Keratinocyte (primary cell): ENCODE data around the gene SAE1. TPM values are rescaled to one million over a fixed set of nuclear protein-coding genes. Genes with fewer than 3 reads are reported as not detected.

Experiments
- DNase-seq: peaks from one replicate; pipeline ENCODE4 v3.0.0-alpha.2; 2011; ENCODE audit warnings: low read depth, missing footprints, low spot score
- FAIRE-seq: peaks from 2 replicates; lab custom pipeline; 2011; peaks lifted over from hg19 to GRCh38; lab: Jason Lieb, UNC
- H2AFZ ChIP-seq: 2 replicates; pipeline ENCODE4 v1.6.0; 2012; ENCODE audit warnings: low read length, control low read depth, inconsistent platforms; ENCODE audit not compliant: control insufficient read depth
- H3K27ac ChIP-seq: 2 replicates; pipeline ENCODE4 v1.5.1; 2011; ENCODE audit warnings: low read length; ENCODE audit not compliant: control insufficient read depth, insufficient read depth
- H3K27me3 ChIP-seq: 3 replicates; pipeline ENCODE4 v1.6.0; 2011; ENCODE audit warnings: low read length; ENCODE audit not compliant: control insufficient read depth, insufficient read depth; ENCODE audit errors: extremely low read depth
- H3K36me3 ChIP-seq, 2 experiments: 2 replicates in 1 of 2; 3 replicates in 1 of 2; pipeline ENCODE4 v1.5.1; 2011; ENCODE audit warnings: low read length in 2 of 2, mild to moderate bottlenecking in 1 of 2; ENCODE audit not compliant: control insufficient read depth in 2 of 2, insufficient read depth in 2 of 2; ENCODE audit errors: extremely low read depth in 1 of 2
- H3K4me1 ChIP-seq: 3 replicates; pipeline ENCODE4 v1.5.1; 2011; ENCODE audit warnings: low read length; ENCODE audit not compliant: control insufficient read depth, insufficient read depth; ENCODE audit errors: extremely low read depth
- H3K4me2 ChIP-seq: 3 replicates; pipeline ENCODE4 v1.6.0; 2011; ENCODE audit warnings: low read depth, low read length; ENCODE audit not compliant: control insufficient read depth, insufficient read depth; ENCODE audit errors: extremely low read depth
- H3K4me3 ChIP-seq, 3 experiments: fragments of 200-600 bp in 1 of 3; sonication (generic) in 1 of 3; 2 replicates in 2 of 3; 3 replicates in 1 of 3; pipeline ENCODE4 v1.5.1; 2011 to 2016; ENCODE audit warnings: low read length in 3 of 3, mild to moderate bottlenecking in 3 of 3, control low read depth in 2 of 3, inconsistent platforms in 1 of 3, low read depth in 1 of 3, mixed read lengths in 1 of 3, mixed run types in 1 of 3, moderate library complexity in 1 of 3; ENCODE audit not compliant: control insufficient read depth in 2 of 3, insufficient read depth in 2 of 3; ENCODE audit errors: extremely low read depth in 1 of 3
- H3K79me2 ChIP-seq: 2 replicates; pipeline ENCODE4 v1.6.0; 2012; ENCODE audit warnings: low read length; ENCODE audit not compliant: control insufficient read depth, insufficient read depth
- H3K9ac ChIP-seq: 3 replicates; pipeline ENCODE4 v1.6.0; 2011; ENCODE audit warnings: low read length; ENCODE audit not compliant: control insufficient read depth, insufficient read depth; ENCODE audit errors: extremely low read depth
- H3K9me1 ChIP-seq: 3 replicates; pipeline ENCODE4 v1.6.0; 2011; ENCODE audit warnings: low read length; ENCODE audit not compliant: control insufficient read depth, insufficient read depth; ENCODE audit errors: extremely low read depth
- H3K9me3 ChIP-seq: 2 replicates; pipeline ENCODE4 v1.5.1; 2012; ENCODE audit warnings: low read depth, low read length; ENCODE audit not compliant: control insufficient read depth
- H4K20me1 ChIP-seq: 3 replicates; pipeline ENCODE4 v1.6.0; 2011; ENCODE audit warnings: low read length; ENCODE audit not compliant: control insufficient read depth, insufficient read depth; ENCODE audit errors: extremely low read depth
- CTCF ChIP-seq, 3 experiments: IDR thresholded peaks in 1 of 3; conservative IDR thresholded peaks in 1 of 3; optimal IDR thresholded peaks in 1 of 3; 2 replicates in 2 of 3; 3 replicates in 1 of 3; pipeline versions ENCODE3 to v1.5.1; 2011; ENCODE audit warnings: low read length in 3 of 3, mild to moderate bottlenecking in 3 of 3, moderate library complexity in 2 of 3, control low read depth in 1 of 3, inconsistent platforms in 1 of 3; ENCODE audit not compliant: insufficient read depth in 2 of 3; ENCODE audit errors: extremely low read depth in 1 of 3
- EZH2 ChIP-seq: IDR thresholded peaks from one replicate; pipeline ENCODE4 v1.6.1; 2012; ENCODE audit warnings: inconsistent platforms, mild to moderate bottlenecking, low read length, moderate library complexity
- dilution Hi-C: fragments of 300-500 bp; cut with MboI; formaldehyde crosslinking; loops from one replicate; pipeline ENCODE4 v1.7.0; 2020; ENCODE audit warnings: low sequenced_read_pairs; ENCODE audit not compliant: extremely low pct_ligation_motif_present
- polyA plus RNA-seq, 5 experiments: library from polyadenylated mRNA; depleted of rRNA in 3 of 5; stranded (reverse) in 3 of 5; stranded (forward) in 1 of 5; unstranded in 1 of 5; fragments of >200 nt; gene quantifications; 1 replicate in 1 of 5; 2 replicates in 3 of 5; 3 replicates in 1 of 5; pipeline versions ENCODE4 v1.2.1 to v1.2.3, GENCODE V29; 2011 to 2012; ENCODE audit warnings: missing spikeins in 2 of 5, low read depth in 1 of 5, low replicate concordance in 1 of 5

Gene SAE1
- polyA plus RNA-seq, 1 donor (not counting 4 experiments of a cell fraction or from before 2014, with no cell fraction given), result 102 TPM

- H4K20me1 ChIP-seq, result no peaks in the 10 kb centered on the region
- no peaks in the 10 kb centered on the region for H3K9me1 ChIP-seq
- no peaks in the 10 kb centered on the region for H3K9me3 ChIP-seq
- no peak overlapping the region for H3K4me3 ChIP-seq
- no peak overlapping the region for H2AFZ ChIP-seq
- dilution Hi-C loops, result no loop called here
- H3K4me2 ChIP-seq, result no peak overlapping the region
- FAIRE-seq, result no peak
- TF ChIP-seq CTCF (optimal IDR thresholded peaks at IDR 0.05 in 1 of 3, IDR thresholded peaks at IDR 0.05 in 1 of 3, conservative IDR thresholded peaks at IDR 0.05 in 1 of 3; ENCODE audit: extremely low read depth in 1 of 3, insufficient read depth in 2 of 3, low read length in 3 of 3), result no peak
- no peaks in the 10 kb centered on the region for H3K27me3 ChIP-seq
- no peak overlapping the region for H3K27ac ChIP-seq
- H3K36me3 ChIP-seq, result peaks cover 13 to 16% of the 10 kb centered on the region in 2 experiments
- peaks cover 83% of the 10 kb centered on the region for H3K79me2 ChIP-seq
- DNase-seq, result no peak
- no peak overlapping the region for H3K9ac ChIP-seq
- peaks cover 5% of the 10 kb centered on the region for H3K4me1 ChIP-seq
Measured at GRCh38 chr19:47102346-47103060, 28.1 kb upstream of the SAE1 start.

- Histone ChIP-seq H2AFZ (no peak overlapping the region), H3K9ac (no peak overlapping the region)
- FAIRE-seq, result no peak
Measured at GRCh38 chr19:47104680-47105079, 26.0 kb upstream of the SAE1 start.

More at GRCh38 chr19:47104680-47105079, 26.0 kb upstream of the SAE1 start:
- no peaks in the 10 kb centered on the region for H4K20me1 ChIP-seq
- H3K79me2 ChIP-seq, result peaks cover 78% of the 10 kb centered on the region
- no peak overlapping the region for H3K4me3 ChIP-seq
- dilution Hi-C loops, result no loop called here
- peaks cover 26% of the 10 kb centered on the region for H3K4me1 ChIP-seq
- H3K4me2 ChIP-seq, result no peak overlapping the region
- no peak overlapping the region for H3K27ac ChIP-seq
- H3K27me3 ChIP-seq, result no peaks in the 10 kb centered on the region
- no peaks in the 10 kb centered on the region for H3K9me1 ChIP-seq
- H3K9me3 ChIP-seq, result no peaks in the 10 kb centered on the region
- TF ChIP-seq CTCF (optimal IDR thresholded peaks at IDR 0.05 in 1 of 3, IDR thresholded peaks at IDR 0.05 in 1 of 3, conservative IDR thresholded peaks at IDR 0.05 in 1 of 3; ENCODE audit: extremely low read depth in 1 of 3, insufficient read depth in 2 of 3, low read length in 3 of 3) (no peak), EZH2 (no peak)
- peaks cover 13 to 21% of the 10 kb centered on the region in 2 experiments for H3K36me3 ChIP-seq
- DNase-seq, result no peak
